Dedifferentiated amniotic fluid mesenchymal stem cell (primary cell): ENCODE results near the gene PXDN.
A peak's percentile ranks its signal among the peaks of the same experiment; 100 is the strongest.
"Not testable (repeated sequence)": the region's sequence is repeated elsewhere in the genome, so short reads cannot be mapped to it uniquely, and the experiment has no call there.

Source experiments
- DNase-seq: peaks from one replicate; pipeline ENCODE4 v3.0.0-alpha.2; 2016; ENCODE audit errors: extremely low spot score

Gene PXDN

GRCh38 chr2:1633936-1634587 lies 110.3 kb downstream of the PXDN start:
- no peak for DNase-seq

GRCh38 chr2:1633092-1633671 lies 111.1 kb downstream of the PXDN start:
- no peak for DNase-seq

GRCh38 chr2:1632510-1632909 lies 111.8 kb downstream of the PXDN start:
- no peak for DNase-seq

- DNase-seq: peak; percentile 61
These were observed 112.3 kb downstream of the PXDN start for GRCh38 chr2:1632002-1632348.

GRCh38 chr2:1631292-1632001 lies 112.9 kb downstream of the PXDN start:
- no peak for DNase-seq

- DNase-seq: no peak
These were observed 115.4 kb downstream of the PXDN start for GRCh38 chr2:1628893-1629292.

GRCh38 chr2:1627628-1628381 lies 116.5 kb downstream of the PXDN start:
- no peak for DNase-seq

GRCh38 chr2:1626271-1626681 lies 118.0 kb downstream of the PXDN start:
- no peak for DNase-seq

- DNase-seq: no peak
These were observed 118.9 kb downstream of the PXDN start for GRCh38 chr2:1625281-1626001.

GRCh38 chr2:1623906-1624445 lies 120.3 kb downstream of the PXDN start:
- no peak for DNase-seq

GRCh38 chr2:1622521-1623200 lies 121.7 kb downstream of the PXDN start:
- no peak for DNase-seq

GRCh38 chr2:1621976-1622375 lies 122.3 kb downstream of the PXDN start:
- not testable (repeated sequence) for DNase-seq

- no peak for DNase-seq
These were observed 122.8 kb downstream of the PXDN start for GRCh38 chr2:1621501-1621900.

- no peak for DNase-seq
These were observed 123.3 kb downstream of the PXDN start for GRCh38 chr2:1621041-1621440.

GRCh38 chr2:1620081-1620480 lies 124.2 kb downstream of the PXDN start:
- no peak for DNase-seq

GRCh38 chr2:1619556-1619955 lies 124.8 kb downstream of the PXDN start:
- DNase-seq: no peak

GRCh38 chr2:1618974-1619373 lies 125.3 kb downstream of the PXDN start:
- no peak for DNase-seq

GRCh38 chr2:1618191-1618961 lies 125.9 kb downstream of the PXDN start:
- no peak for DNase-seq

GRCh38 chr2:1617425-1618021 lies 126.8 kb downstream of the PXDN start:
- no peak for DNase-seq

- DNase-seq: no peak
These were observed 129.8 kb downstream of the PXDN start for GRCh38 chr2:1614564-1614963.
